HPDE6-E6E7 (cell line): ENCODE measurements around the gene OSBPL3.
A peak's percentile ranks its signal among the peaks of the same experiment; 100 is the strongest.

Experiments used
- DNase-seq: peaks from one replicate; pipeline ENCODE4 v3.0.0; 2011; ENCODE audit warnings: missing footprints; ENCODE audit errors: extremely low spot score

OSBPL3 gene

GRCh38 chr7:24763303-24763901 is 216.6 kb downstream of the OSBPL3 start:
- no peak for DNase-seq

GRCh38 chr7:24762771-24763170 is 217.2 kb downstream of the OSBPL3 start:
- DNase-seq = no peak

- no peak for DNase-seq
Measured at GRCh38 chr7:24760968-24761367, 219.0 kb downstream of the OSBPL3 start.

- peak; percentile 37 for DNase-seq
Measured at GRCh38 chr7:24757353-24758275, 222.4 kb downstream of the OSBPL3 start, which contains the start of gene GSDME. TSS of gene GSDME (minus strand) at chr7:24757464. CDS start at chr7:24749774, 7,690 bp downstream.

GRCh38 chr7:24756545-24757352 is 223.2 kb downstream of the OSBPL3 start:
- DNase-seq = peak; percentile 47

GRCh38 chr7:24755541-24756407 is 224.2 kb downstream of the OSBPL3 start:
- DNase-seq = peak; percentile 90

- no peak for DNase-seq
Measured at GRCh38 chr7:24754906-24755506, 225.0 kb downstream of the OSBPL3 start.

GRCh38 chr7:24752073-24752800 is 227.7 kb downstream of the OSBPL3 start:
- DNase-seq = no peak

- DNase-seq = no peak
Measured at GRCh38 chr7:24751484-24751883, 228.5 kb downstream of the OSBPL3 start.

GRCh38 chr7:24750441-24751055 is 229.4 kb downstream of the OSBPL3 start:
- DNase-seq = no peak

- no peak for DNase-seq
Measured at GRCh38 chr7:24748521-24748920, 231.5 kb downstream of the OSBPL3 start.
